HepG2 (cell line): ENCODE measurements around the gene NME4. TPM values are rescaled to one million over a fixed set of nuclear protein-coding genes. Genes with fewer than 3 reads are reported as not detected.

Source experiments
- ELF3 ChIP-seq: IDR thresholded peaks from 2 replicates; pipeline ENCODE4 v1.6.1; 2016; ENCODE audit warnings: missing genetic modification reagents, missing compliant biosample characterization
- MTF1 ChIP-seq: sonication (generic); formaldehyde crosslinking; IDR thresholded peaks from 2 replicates; pipeline ENCODE4 v1.5.0; 2020; ENCODE audit warnings: missing genetic modification reagents
- MZF1 ChIP-seq: sonication (generic); formaldehyde crosslinking; IDR thresholded peaks from 2 replicates; pipeline ENCODE4 v1.8.1; 2023; ENCODE audit warnings: mild to moderate bottlenecking, missing genetic modification reagents, borderline replicate concordance
- REPIN1 ChIP-seq: sonication (generic); formaldehyde crosslinking; IDR thresholded peaks from 2 replicates; pipeline ENCODE4 v1.8.0; 2022; ENCODE audit warnings: missing genetic modification reagents, low read depth, mild to moderate bottlenecking, borderline replicate concordance
- RFXANK ChIP-seq: IDR thresholded peaks from 2 replicates; pipeline ENCODE4 v1.6.1; 2016
- TCF7 ChIP-seq: sonication (generic); IDR thresholded peaks from 2 replicates; pipeline ENCODE4 v1.6.1; 2016; ENCODE audit warnings: antibody characterized with exemption, low read depth
- ZKSCAN1 ChIP-seq: fragments of 150-350 bp; IDR thresholded peaks from 2 replicates; pipeline ENCODE4 v1.6.1; 2014; ENCODE audit warnings: low read length
- ZNF598 ChIP-seq: sonication (generic); formaldehyde crosslinking; IDR thresholded peaks from 2 replicates; pipeline ENCODE4 v1.5.1; 2020; ENCODE audit warnings: mild to moderate bottlenecking, missing genetic modification reagents, borderline replicate concordance
- ZNF672 ChIP-seq: sonication (generic); formaldehyde crosslinking; IDR thresholded peaks from 2 replicates; pipeline ENCODE4 v1.8.1; 2022; ENCODE audit warnings: missing genetic modification reagents
- ZSCAN12 ChIP-seq: sonication (generic); formaldehyde crosslinking; IDR thresholded peaks from 2 replicates; pipeline ENCODE4 v1.9.0; 2021; ENCODE audit warnings: mild to moderate bottlenecking, missing genetic modification reagents
- polyA plus RNA-seq, 8 experiments: library from polyadenylated mRNA; depleted of rRNA in 3 of 8; stranded (reverse) in 7 of 8; unstranded in 1 of 8; fragments of >200 nt; fragmentation: Illumina TruSeq in 4 of 8; extraction: Trizol in 4 of 8; gene quantifications; 2 replicates each; pipeline versions ENCODE4 v1.2.1 to v1.2.3, GENCODE V29; 2011 to 2016; ENCODE audit warnings: low read depth in 4 of 8, missing spikeins in 1 of 8, mixed read lengths in 1 of 8; ENCODE audit not compliant: insufficient read depth in 1 of 8
- total RNA-seq, 5 experiments: library from RNA; depleted of rRNA; stranded (reverse); fragments of >200 nt; fragmentation: Illumina TruSeq; extraction: Trizol; gene quantifications; 2 replicates each; pipeline ENCODE4 v1.2.3, GENCODE V29; 2016; ENCODE audit warnings: low read depth in 1 of 5
- TF ChIP-seq, protein P1 (sequence below): sonication (generic); formaldehyde crosslinking; IDR thresholded peaks from 2 replicates; pipeline ENCODE4 v1.4.0; 2020; ENCODE audit warnings: missing genetic modification reagents, borderline replicate concordance
- TF ChIP-seq, protein P2 (sequence below): sonication (generic); formaldehyde crosslinking; IDR thresholded peaks from one replicate; pipeline ENCODE4 v1.5.1; 2020; ENCODE audit warnings: mild to moderate bottlenecking, missing genetic modification reagents; ENCODE audit errors: not compliant biosample characterization
- TF ChIP-seq, protein P3 (sequence below): sonication (generic); formaldehyde crosslinking; IDR thresholded peaks from 2 replicates; pipeline ENCODE4 v1.8.1; 2022; ENCODE audit warnings: mild to moderate bottlenecking, missing genetic modification reagents

Gene NME4
- total and polyA plus RNA-seq, 2 of the 13 experiments (the other 11 are each of a cell fraction or from before 2014, with no cell fraction given) = 121 to 263 TPM

DNA sequence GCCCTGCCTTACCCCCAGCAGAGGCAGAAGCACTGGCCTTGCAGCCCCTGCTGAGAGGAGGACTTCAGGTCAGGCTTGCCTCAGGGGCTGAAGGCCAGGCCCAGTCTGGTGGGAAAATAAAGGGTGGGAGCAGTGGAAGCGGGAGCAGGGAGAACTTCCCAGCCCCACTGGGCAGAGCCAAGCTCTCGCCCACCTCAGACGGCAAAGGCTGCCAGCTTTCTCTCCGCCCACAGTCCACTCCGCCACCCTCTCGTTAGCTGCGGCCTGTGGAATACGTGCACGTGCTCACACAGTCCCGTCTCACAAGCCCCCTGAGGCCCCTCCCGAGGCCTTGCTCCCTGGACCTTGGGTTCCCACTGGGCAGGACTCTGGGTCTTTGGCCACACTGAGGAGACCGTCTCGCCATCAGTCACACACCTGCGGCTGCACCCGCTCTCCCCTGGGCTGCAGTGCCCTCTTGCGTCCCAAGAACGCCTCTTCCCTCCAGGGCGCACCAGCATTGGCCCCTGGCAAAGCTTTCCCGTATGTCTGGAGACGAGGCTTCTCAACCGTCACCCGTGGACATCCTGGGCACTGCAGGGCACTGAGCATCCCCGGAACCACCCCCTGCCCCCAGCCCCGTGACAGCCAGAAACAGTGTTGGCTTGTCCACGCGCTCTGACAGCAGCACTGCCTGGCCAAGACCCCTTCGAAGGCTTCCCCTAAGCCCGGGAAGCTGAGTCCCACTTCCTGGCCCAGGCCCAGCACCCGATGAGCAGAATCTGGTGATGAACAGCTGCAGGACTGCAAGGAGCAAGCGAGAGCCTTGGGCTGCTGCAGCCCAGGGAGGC is 34.9 kb upstream of the NME4 start (continued):
- TF ChIP-seq, protein P1, sequence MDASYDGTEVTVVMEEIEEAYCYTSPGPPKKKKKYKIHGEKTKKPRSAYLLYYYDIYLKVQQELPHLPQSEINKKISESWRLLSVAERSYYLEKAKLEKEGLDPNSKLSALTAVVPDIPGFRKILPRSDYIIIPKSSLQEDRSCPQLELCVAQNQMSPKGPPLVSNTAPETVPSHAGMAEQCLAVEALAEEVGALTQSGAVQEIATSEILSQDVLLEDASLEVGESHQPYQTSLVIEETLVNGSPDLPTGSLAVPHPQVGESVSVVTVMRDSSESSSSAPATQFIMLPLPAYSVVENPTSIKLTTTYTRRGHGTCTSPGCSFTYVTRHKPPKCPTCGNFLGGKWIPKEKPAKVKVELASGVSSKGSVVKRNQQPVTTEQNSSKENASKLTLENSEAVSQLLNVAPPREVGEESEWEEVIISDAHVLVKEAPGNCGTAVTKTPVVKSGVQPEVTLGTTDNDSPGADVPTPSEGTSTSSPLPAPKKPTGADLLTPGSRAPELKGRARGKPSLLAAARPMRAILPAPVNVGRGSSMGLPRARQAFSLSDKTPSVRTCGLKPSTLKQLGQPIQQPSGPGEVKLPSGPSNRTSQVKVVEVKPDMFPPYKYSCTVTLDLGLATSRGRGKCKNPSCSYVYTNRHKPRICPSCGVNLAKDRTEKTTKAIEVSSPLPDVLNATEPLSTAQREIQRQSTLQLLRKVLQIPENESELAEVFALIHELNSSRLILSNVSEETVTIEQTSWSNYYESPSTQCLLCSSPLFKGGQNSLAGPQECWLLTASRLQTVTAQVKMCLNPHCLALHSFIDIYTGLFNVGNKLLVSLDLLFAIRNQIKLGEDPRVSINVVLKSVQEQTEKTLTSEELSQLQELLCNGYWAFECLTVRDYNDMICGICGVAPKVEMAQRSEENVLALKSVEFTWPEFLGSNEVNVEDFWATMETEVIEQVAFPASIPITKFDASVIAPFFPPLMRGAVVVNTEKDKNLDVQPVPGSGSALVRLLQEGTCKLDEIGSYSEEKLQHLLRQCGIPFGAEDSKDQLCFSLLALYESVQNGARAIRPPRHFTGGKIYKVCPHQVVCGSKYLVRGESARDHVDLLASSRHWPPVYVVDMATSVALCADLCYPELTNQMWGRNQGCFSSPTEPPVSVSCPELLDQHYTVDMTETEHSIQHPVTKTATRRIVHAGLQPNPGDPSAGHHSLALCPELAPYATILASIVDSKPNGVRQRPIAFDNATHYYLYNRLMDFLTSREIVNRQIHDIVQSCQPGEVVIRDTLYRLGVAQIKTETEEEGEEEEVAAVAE (CRISPR knock-in tag) = no peak
- TF ChIP-seq ZKSCAN1 (0 out of 2 replicates have a peak, but pooled peaks have one; percentile 36), MTF1 (CRISPR knock-in tag) (no peak), ZNF672 (CRISPR knock-in tag) (no peak), MZF1 (no peak), ZNF598 (CRISPR knock-in tag) (peak; percentile 52; the same call in 1 of the 2 replicates), ZSCAN12 (CRISPR knock-in tag) (no peak), REPIN1 (CRISPR knock-in tag) (peak; percentile 77; the same call in 1 of the 2 replicates), ELF3 (CRISPR knock-in tag) (peak; percentile 50; the same call in 1 of the 2 replicates), TCF7 (no peak), RFXANK (CRISPR knock-in tag) (no peak)
- TF ChIP-seq, protein P2, sequence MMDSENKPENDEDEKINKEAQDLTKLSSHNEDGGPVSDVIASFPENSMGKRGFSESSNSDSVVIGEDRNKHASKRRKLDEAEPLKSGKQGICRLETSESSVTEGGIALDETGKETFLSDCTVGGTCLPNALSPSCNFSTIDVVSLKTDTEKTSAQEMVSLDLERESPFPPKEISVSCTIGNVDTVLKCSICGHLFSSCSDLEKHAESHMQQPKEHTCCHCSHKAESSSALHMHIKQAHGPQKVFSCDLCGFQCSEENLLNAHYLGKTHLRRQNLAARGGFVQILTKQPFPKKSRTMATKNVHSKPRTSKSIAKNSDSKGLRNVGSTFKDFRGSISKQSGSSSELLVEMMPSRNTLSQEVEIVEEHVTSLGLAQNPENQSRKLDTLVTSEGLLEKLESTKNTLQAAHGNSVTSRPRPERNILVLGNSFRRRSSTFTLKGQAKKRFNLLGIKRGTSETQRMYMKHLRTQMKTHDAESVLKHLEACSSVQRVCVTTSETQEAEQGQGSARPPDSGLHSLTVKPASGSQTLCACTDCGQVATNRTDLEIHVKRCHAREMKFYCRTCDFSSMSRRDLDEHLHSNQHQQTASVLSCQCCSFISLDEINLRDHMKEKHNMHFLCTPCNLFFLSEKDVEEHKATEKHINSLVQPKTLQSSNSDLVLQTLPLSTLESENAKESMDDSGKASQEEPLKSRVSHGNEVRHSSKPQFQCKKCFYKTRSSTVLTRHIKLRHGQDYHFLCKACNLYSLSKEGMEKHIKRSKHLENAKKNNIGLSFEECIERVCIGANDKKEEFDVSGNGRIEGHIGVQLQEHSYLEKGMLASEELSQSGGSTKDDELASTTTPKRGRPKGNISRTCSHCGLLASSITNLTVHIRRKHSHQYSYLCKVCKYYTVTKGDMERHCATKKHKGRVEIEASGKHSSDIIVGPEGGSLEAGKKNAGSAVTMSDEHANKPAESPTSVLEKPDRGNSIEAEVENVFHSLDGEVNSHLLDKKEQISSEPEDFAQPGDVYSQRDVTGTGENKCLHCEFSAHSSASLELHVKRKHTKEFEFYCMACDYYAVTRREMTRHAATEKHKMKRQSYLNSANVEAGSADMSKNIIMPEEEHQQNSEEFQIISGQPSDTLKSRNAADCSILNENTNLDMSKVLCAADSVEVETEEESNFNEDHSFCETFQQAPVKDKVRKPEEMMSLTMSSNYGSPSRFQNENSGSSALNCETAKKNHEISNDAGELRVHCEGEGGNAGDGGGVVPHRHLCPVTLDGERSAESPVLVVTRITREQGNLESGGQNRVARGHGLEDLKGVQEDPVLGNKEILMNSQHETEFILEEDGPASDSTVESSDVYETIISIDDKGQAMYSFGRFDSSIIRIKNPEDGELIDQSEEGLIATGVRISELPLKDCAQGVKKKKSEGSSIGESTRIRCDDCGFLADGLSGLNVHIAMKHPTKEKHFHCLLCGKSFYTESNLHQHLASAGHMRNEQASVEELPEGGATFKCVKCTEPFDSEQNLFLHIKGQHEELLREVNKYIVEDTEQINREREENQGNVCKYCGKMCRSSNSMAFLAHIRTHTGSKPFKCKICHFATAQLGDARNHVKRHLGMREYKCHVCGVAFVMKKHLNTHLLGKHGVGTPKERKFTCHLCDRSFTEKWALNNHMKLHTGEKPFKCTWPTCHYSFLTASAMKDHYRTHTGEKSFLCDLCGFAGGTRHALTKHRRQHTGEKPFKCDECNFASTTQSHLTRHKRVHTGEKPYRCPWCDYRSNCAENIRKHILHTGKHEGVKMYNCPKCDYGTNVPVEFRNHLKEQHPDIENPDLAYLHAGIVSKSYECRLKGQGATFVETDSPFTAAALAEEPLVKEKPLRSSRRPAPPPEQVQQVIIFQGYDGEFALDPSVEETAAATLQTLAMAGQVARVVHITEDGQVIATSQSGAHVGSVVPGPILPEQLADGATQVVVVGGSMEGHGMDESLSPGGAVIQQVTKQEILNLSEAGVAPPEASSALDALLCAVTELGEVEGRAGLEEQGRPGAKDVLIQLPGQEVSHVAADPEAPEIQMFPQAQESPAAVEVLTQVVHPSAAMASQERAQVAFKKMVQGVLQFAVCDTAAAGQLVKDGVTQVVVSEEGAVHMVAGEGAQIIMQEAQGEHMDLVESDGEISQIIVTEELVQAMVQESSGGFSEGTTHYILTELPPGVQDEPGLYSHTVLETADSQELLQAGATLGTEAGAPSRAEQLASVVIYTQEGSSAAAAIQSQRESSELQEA (CRISPR knock-in tag) = peak; percentile 52
- TF ChIP-seq, protein P3, sequence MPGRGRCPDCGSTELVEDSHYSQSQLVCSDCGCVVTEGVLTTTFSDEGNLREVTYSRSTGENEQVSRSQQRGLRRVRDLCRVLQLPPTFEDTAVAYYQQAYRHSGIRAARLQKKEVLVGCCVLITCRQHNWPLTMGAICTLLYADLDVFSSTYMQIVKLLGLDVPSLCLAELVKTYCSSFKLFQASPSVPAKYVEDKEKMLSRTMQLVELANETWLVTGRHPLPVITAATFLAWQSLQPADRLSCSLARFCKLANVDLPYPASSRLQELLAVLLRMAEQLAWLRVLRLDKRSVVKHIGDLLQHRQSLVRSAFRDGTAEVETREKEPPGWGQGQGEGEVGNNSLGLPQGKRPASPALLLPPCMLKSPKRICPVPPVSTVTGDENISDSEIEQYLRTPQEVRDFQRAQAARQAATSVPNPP = no peak
